ENCODE data around the gene ZFP3.
"Not testable (repeated sequence)": the region's sequence is repeated elsewhere in the genome, so short reads cannot be mapped to it uniquely, and the experiment has no call there.

The ZFP3 gene

GRCh38 chr17:5068236-5068635, 10.0 kb upstream of the ZFP3 start:
- H3K36me3 ChIP-seq (ENCODE audit: insufficient read depth, low read length), result no peaks in the 10 kb centered on the region
- DNase-seq (ENCODE audit: low read depth, low spot score), result no peak
- H3K9ac ChIP-seq (ENCODE audit: insufficient read length), result no peak overlapping the region
- H3K9me3 ChIP-seq (ENCODE audit: low read depth, low read length), result no peaks in the 10 kb centered on the region
- H3K4me3 ChIP-seq, result no peak overlapping the region
- no peak overlapping the region for H3K27ac ChIP-seq
- TF ChIP-seq POLR2AphosphoS5 (IDR thresholded peaks at IDR 0.05; ENCODE audit: borderline replicate concordance, low read depth, low read length) (no peak), FOXP2 (optimal IDR thresholded peaks at IDR 0.05; ENCODE audit: control extremely low read depth, extremely low read length, insufficient read depth) (no peak), EZH2 (IDR thresholded peaks at IDR 0.05) (no peak)

GRCh38 chr17:5069724-5070123, 8.5 kb upstream of the ZFP3 start:
- Histone ChIP-seq H3K4me3 (no peak overlapping the region), H3K36me3 (ENCODE audit: insufficient read depth, low read length) (no peaks in the 10 kb centered on the region), H3K27ac (no peak overlapping the region), H3K9me3 (ENCODE audit: low read depth, low read length) (no peaks in the 10 kb centered on the region), H3K9ac (ENCODE audit: insufficient read length) (no peak overlapping the region)
- no peak for DNase-seq (ENCODE audit: low read depth, low spot score)
- TF ChIP-seq EZH2 (IDR thresholded peaks at IDR 0.05) (no peak), POLR2AphosphoS5 (IDR thresholded peaks at IDR 0.05; ENCODE audit: borderline replicate concordance, low read depth, low read length) (no peak), FOXP2 (optimal IDR thresholded peaks at IDR 0.05; ENCODE audit: control extremely low read depth, extremely low read length, insufficient read depth) (no peak)

GRCh38 chr17:5075472-5075871, 2.8 kb upstream of the ZFP3 start:
- not testable (repeated sequence) for H3K9me3 ChIP-seq (ENCODE audit: low read depth, low read length); H3K36me3 ChIP-seq (ENCODE audit: insufficient read depth, low read length); H3K9ac ChIP-seq (ENCODE audit: insufficient read length); H3K4me3 ChIP-seq; DNase-seq (ENCODE audit: low read depth, low spot score); H3K27ac ChIP-seq

GRCh38 chr17:5077275-5077674, 992 bp upstream of the ZFP3 start:
- not testable (repeated sequence) for DNase-seq (ENCODE audit: low read depth, low spot score); H3K27ac ChIP-seq; H3K36me3 ChIP-seq (ENCODE audit: insufficient read depth, low read length); H3K9ac ChIP-seq (ENCODE audit: insufficient read length); H3K9me3 ChIP-seq (ENCODE audit: low read depth, low read length)
- H3K4me3 ChIP-seq, result peak overlapping the region; percentile 82; the same call in 1 of the 2 replicates

- Histone ChIP-seq H3K9ac (ENCODE audit: insufficient read length) (peak overlapping the region; percentile 79), H3K27ac (peak overlapping the region; percentile 31; the same call in 1 of the 2 replicates), H3K4me3 (peak overlapping the region; percentile 82)
Observed at GRCh38 chr17:5077781-5078105, 524 bp upstream of the ZFP3 start.

GRCh38 chr17:5080591-5080990, 2.3 kb downstream of the ZFP3 start:
- no peaks in the 10 kb centered on the region; the same call in 1 of the 2 replicates for H3K36me3 ChIP-seq (ENCODE audit: insufficient read depth, low read length)

More at GRCh38 chr17:5077781-5078105, 524 bp upstream of the ZFP3 start:
- TF ChIP-seq FOXP2 (optimal IDR thresholded peaks at IDR 0.05; ENCODE audit: control extremely low read depth, extremely low read length, insufficient read depth), result no peak
- Histone ChIP-seq H3K9me3 (ENCODE audit: low read depth, low read length) (no peaks in the 10 kb centered on the region), H3K36me3 (ENCODE audit: insufficient read depth, low read length) (no peaks in the 10 kb centered on the region; the same call in 1 of the 2 replicates)
- DNase-seq (ENCODE audit: low read depth, low spot score), result no peak

GRCh38 chr17:5092218-5093010, 14.1 kb downstream of the ZFP3 start:
- Histone ChIP-seq H3K4me3 (no peak overlapping the region), H3K27ac (no peak overlapping the region), H3K9me3 (ENCODE audit: low read depth, low read length) (peaks cover 29% of the 10 kb centered on the region), H3K9ac (ENCODE audit: insufficient read length) (no peak overlapping the region), H3K36me3 (ENCODE audit: insufficient read depth, low read length) (peaks cover 34% of the 10 kb centered on the region)
- TF ChIP-seq POLR2AphosphoS5 (IDR thresholded peaks at IDR 0.05; ENCODE audit: borderline replicate concordance, low read depth, low read length) (no peak), EZH2 (IDR thresholded peaks at IDR 0.05) (no peak), FOXP2 (optimal IDR thresholded peaks at IDR 0.05; ENCODE audit: control extremely low read depth, extremely low read length, insufficient read depth) (no peak)
- no peak for DNase-seq (ENCODE audit: low read depth, low spot score)

More at GRCh38 chr17:5080591-5080990, 2.3 kb downstream of the ZFP3 start:
- Histone ChIP-seq H3K9ac (ENCODE audit: insufficient read length) (no peak overlapping the region), H3K27ac (no peak overlapping the region), H3K4me3 (no peak overlapping the region), H3K9me3 (ENCODE audit: low read depth, low read length) (no peaks in the 10 kb centered on the region)
- DNase-seq (ENCODE audit: low read depth, low spot score), result no peak
- TF ChIP-seq FOXP2 (optimal IDR thresholded peaks at IDR 0.05; ENCODE audit: control extremely low read depth, extremely low read length, insufficient read depth) (no peak), EZH2 (IDR thresholded peaks at IDR 0.05) (no peak), POLR2AphosphoS5 (IDR thresholded peaks at IDR 0.05; ENCODE audit: borderline replicate concordance, low read depth, low read length) (no peak)

- Histone ChIP-seq H3K9ac (ENCODE audit: insufficient read length) (no peak overlapping the region), H3K36me3 (ENCODE audit: insufficient read depth, low read length) (peaks cover 5% of the 10 kb centered on the region), H3K27ac (no peak overlapping the region), H3K4me3 (no peak overlapping the region; the same call in 1 of the 2 replicates), H3K9me3 (ENCODE audit: low read depth, low read length) (peaks cover 14% of the 10 kb centered on the region; the same call in 1 of the 2 replicates)
- TF ChIP-seq POLR2AphosphoS5 (IDR thresholded peaks at IDR 0.05; ENCODE audit: borderline replicate concordance, low read depth, low read length), result no peak
- no peak for TF ChIP-seq FOXP2 (optimal IDR thresholded peaks at IDR 0.05; ENCODE audit: control extremely low read depth, extremely low read length, insufficient read depth)
- no peak for TF ChIP-seq EZH2 (IDR thresholded peaks at IDR 0.05)
- no peak for DNase-seq (ENCODE audit: low read depth, low spot score)
Observed at GRCh38 chr17:5096731-5097100, 18.4 kb downstream of the ZFP3 start.

All from SK-N-MC (cell line).